SU-DHL-6 (cell line): Measurements from ENCODE around the gene PLOD2.

Experiments
- H2AFZ ChIP-seq: fragments of 200-600 bp; sonication (generic); 2 replicates; pipeline ENCODE4 v1.6.1; 2014; ENCODE audit warnings: low read depth, mild to moderate bottlenecking, moderate library complexity, mixed read lengths, antibody characterized with exemption, low read length; ENCODE audit not compliant: severe bottlenecking
- H3F3A ChIP-seq: fragments of 200-600 bp; shearing (Covaris generic); 2 replicates; pipeline ENCODE4 v1.6.0; 2016; ENCODE audit warnings: antibody characterized with exemption, mild to moderate bottlenecking; ENCODE audit not compliant: insufficient read depth
- H3K27ac ChIP-seq: fragments of 200-600 bp; sonication (generic); 2 replicates; pipeline ENCODE4 v1.5.1; 2016; ENCODE audit warnings: low read depth, mild to moderate bottlenecking, low read length, moderate library complexity, mixed read lengths
- H3K27me3 ChIP-seq: fragments of 200-600 bp; sonication (generic), shearing (Covaris generic); 2 replicates; pipeline ENCODE4 v1.6.0; 2014; ENCODE audit warnings: mild to moderate bottlenecking, low read length
- H3K36me3 ChIP-seq: fragments of 200-600 bp; sonication (generic); 2 replicates; pipeline ENCODE4 v1.6.1; 2014; ENCODE audit warnings: mild to moderate bottlenecking, low read length, mixed read lengths
- H3K4me2 ChIP-seq: fragments of 300-600, 200-600 bp; shearing (Covaris generic), sonication (generic); 2 replicates; pipeline ENCODE4 v1.6.0; 2014; ENCODE audit warnings: low read length, low read depth, mild to moderate bottlenecking; ENCODE audit not compliant: poor library complexity, severe bottlenecking
- H3K4me3 ChIP-seq: fragments of 200-600 bp; sonication (generic); 2 replicates; pipeline ENCODE4 v1.5.1; 2014; ENCODE audit warnings: antibody characterized with exemption, low read length, mild to moderate bottlenecking, mixed read lengths; ENCODE audit not compliant: insufficient read depth, poor library complexity, severe bottlenecking
- H3K79me2 ChIP-seq: fragments of 200-600 bp; sonication (generic); 2 replicates; pipeline ENCODE4 v1.6.1; 2014; ENCODE audit warnings: mild to moderate bottlenecking, low read length, moderate library complexity; ENCODE audit not compliant: insufficient read depth
- H3K9ac ChIP-seq: fragments of 200-600 bp; sonication (generic); 2 replicates; pipeline ENCODE4 v1.7.0; 2014; ENCODE audit warnings: mild to moderate bottlenecking, low read length
- H3K9me2 ChIP-seq: fragments of 200-600 bp; sonication (generic); replicated peaks from 2 replicates; pipeline ENCODE4 v1.6.1; 2014; ENCODE audit warnings: low read length; ENCODE audit not compliant: insufficient read depth
- H3K9me3 ChIP-seq: fragments of 200-600 bp; sonication (generic); 2 replicates; pipeline ENCODE4 v1.6.1; 2014; ENCODE audit warnings: low read length, mixed read lengths; ENCODE audit not compliant: insufficient read depth
- H4K20me1 ChIP-seq: fragments of 200-600 bp; sonication (generic); 2 replicates; pipeline ENCODE4 v1.6.1; 2014; ENCODE audit warnings: low read depth, mild to moderate bottlenecking, antibody characterized with exemption, low read length, moderate library complexity, mixed read lengths
- CTCF ChIP-seq: fragments of 200-600 bp; sonication (generic); IDR thresholded peaks from one replicate; pipeline ENCODE4 v1.5.1; 2017; ENCODE audit warnings: antibody characterized with exemption, mild to moderate bottlenecking, low read length, moderate library complexity; ENCODE audit not compliant: insufficient read depth, poor library complexity, severe bottlenecking
- EZH2phosphoT487 ChIP-seq: fragments of 200-600 bp; sonication (generic), shearing (Covaris generic); conservative IDR thresholded peaks from 2 replicates; pipeline ENCODE4 v1.6.1; 2018; ENCODE audit warnings: mild to moderate bottlenecking, antibody characterized with exemption, low read length, moderate library complexity, mixed read lengths

PLOD2 gene

DNA sequence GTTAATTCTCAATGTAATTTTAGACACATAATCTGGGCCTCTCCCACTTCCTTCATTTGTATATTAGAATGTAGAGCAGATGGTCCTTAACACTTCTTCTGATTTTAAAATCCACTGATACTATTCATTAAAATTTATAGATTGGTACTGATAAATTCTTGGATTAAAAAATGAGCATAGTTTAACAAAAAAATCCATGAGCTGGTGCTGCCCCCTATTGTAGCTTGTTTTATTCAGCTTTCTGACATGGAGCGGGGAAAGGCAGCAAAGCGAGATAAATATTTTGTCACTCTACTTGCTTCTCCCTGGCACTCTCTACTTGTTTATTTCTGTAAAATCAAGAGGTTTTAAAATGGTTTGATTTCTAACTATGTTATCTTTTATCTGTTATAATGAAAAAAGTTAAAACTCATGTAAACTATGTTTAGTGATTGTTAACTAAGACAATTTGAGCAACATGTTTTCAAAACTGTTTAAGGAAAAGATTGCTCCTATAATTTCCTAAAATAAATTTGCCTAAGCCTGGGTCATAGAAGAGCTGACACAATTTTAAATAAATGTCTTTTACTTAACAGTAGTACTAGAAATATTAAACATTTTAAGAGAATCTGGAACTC, 26.5 kb upstream of the PLOD2 start:
- TF ChIP-seq EZH2phosphoT487 (no peak), CTCF (peak; percentile 18)
- no peaks in the 10 kb centered on the region for H3F3A ChIP-seq
- H3K9me3 ChIP-seq: no peaks in the 10 kb centered on the region
- H3K4me3 ChIP-seq: no peak overlapping the region
- no peak overlapping the region for H3K27ac ChIP-seq
- H4K20me1 ChIP-seq: no peaks in the 10 kb centered on the region
- no peaks in the 10 kb centered on the region for H3K27me3 ChIP-seq
- H3K9ac ChIP-seq: no peak overlapping the region
- no peaks in the 10 kb centered on the region for H3K9me2 ChIP-seq
- no peaks in the 10 kb centered on the region for H3K36me3 ChIP-seq
- no peak overlapping the region for H2AFZ ChIP-seq
- no peaks in the 10 kb centered on the region for H3K79me2 ChIP-seq
- H3K4me2 ChIP-seq: no peak overlapping the region

DNA sequence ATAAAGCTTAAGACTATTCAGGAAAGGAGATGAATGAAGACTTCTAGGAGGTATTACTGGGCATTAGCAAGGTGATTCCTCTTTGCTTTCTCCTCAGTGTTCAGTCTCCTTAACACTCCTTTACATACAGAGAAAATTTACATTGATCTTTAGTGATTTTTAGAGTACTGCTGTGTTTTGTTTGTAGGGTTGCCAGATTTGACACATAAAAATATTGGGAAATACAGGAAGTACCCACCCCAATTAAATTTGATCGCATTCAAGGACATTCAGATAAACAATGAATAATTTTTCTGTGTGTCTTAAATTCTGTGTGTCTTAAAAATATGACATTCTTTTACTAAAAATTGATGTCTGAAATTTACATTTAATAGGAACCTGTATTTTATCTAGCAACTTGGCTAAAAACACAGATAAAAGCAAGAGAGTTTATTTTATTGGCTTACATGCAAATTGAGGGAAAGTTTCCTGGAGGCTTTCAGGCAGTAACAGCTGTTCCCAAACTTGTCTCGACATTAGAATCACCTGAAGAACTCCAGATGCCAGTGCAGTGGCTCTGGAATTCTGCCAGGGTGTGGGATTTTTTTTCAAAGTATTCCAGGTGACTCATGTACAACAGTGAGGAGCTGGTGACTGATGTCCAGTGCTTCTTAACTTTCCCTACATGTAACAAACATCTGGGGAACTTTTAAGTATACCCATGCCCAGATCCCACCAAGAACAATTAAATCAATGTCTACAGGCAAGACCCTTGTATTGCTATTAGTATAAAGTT, 23.4 kb upstream of the PLOD2 start:
- no peak overlapping the region for H2AFZ ChIP-seq
- H3K27me3 ChIP-seq: no peaks in the 10 kb centered on the region
- H4K20me1 ChIP-seq: no peaks in the 10 kb centered on the region
- no peaks in the 10 kb centered on the region for H3K36me3 ChIP-seq
- no peak overlapping the region for H3K9ac ChIP-seq
- no peak overlapping the region for H3K4me2 ChIP-seq
- H3K4me3 ChIP-seq: no peak overlapping the region
- no peaks in the 10 kb centered on the region for H3K9me3 ChIP-seq
- H3K79me2 ChIP-seq: no peaks in the 10 kb centered on the region
- no peaks in the 10 kb centered on the region for H3F3A ChIP-seq
- H3K9me2 ChIP-seq: no peaks in the 10 kb centered on the region
- TF ChIP-seq EZH2phosphoT487 (no peak), CTCF (no peak)
- no peak overlapping the region for H3K27ac ChIP-seq

GRCh38 chr3:146181216-146181615, 20.2 kb upstream of the PLOD2 start:
- Histone ChIP-seq H3K9me3 (no peaks in the 10 kb centered on the region), H3K4me2 (no peak overlapping the region), H2AFZ (no peak overlapping the region), H3K4me3 (no peak overlapping the region), H3K9me2 (no peaks in the 10 kb centered on the region), H3K79me2 (no peaks in the 10 kb centered on the region), H3K27me3 (no peaks in the 10 kb centered on the region), H3K27ac (no peak overlapping the region), H4K20me1 (no peaks in the 10 kb centered on the region), H3K36me3 (no peaks in the 10 kb centered on the region), H3K9ac (no peak overlapping the region), H3F3A (no peaks in the 10 kb centered on the region)
- TF ChIP-seq EZH2phosphoT487 (no peak), CTCF (no peak)
